ENCODE measurements around the gene DPP6.

DPP6 gene

DNA sequence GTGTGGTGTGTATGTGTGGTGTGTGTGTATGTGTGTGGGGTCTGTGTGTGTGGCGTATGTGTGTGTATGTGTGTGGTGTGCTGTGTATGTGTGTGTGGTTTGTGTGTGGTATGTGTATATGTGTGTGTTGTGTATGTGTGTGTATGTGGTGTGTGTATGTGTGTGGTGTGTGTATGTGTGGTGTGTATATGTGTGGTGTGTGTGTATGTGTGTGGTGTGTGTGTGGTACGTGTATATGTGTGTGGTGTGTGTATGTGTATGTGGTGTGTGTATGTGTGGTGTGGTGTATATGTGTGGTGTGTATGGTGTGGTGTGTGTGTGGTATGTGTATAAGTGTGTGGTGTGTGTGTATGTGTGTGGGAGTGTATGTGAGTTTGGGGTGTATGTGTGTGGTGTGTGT, 522.0 kb downstream of the DPP6 start:
- no peak for TF ChIP-seq MYC (IDR thresholded peaks at IDR 0.05; ENCODE audit: low read depth, low read length)
- TF ChIP-seq, protein P1, sequence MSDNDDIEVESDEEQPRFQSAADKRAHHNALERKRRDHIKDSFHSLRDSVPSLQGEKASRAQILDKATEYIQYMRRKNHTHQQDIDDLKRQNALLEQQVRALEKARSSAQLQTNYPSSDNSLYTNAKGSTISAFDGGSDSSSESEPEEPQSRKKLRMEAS (IDR thresholded peaks at IDR 0.05; ENCODE audit: low read depth, low read length), result no peak
- no peak for TF ChIP-seq POLR2A (IDR thresholded peaks at IDR 0.05; ENCODE audit: extremely low read depth, insufficient read length)
- TF ChIP-seq, protein P2, sequence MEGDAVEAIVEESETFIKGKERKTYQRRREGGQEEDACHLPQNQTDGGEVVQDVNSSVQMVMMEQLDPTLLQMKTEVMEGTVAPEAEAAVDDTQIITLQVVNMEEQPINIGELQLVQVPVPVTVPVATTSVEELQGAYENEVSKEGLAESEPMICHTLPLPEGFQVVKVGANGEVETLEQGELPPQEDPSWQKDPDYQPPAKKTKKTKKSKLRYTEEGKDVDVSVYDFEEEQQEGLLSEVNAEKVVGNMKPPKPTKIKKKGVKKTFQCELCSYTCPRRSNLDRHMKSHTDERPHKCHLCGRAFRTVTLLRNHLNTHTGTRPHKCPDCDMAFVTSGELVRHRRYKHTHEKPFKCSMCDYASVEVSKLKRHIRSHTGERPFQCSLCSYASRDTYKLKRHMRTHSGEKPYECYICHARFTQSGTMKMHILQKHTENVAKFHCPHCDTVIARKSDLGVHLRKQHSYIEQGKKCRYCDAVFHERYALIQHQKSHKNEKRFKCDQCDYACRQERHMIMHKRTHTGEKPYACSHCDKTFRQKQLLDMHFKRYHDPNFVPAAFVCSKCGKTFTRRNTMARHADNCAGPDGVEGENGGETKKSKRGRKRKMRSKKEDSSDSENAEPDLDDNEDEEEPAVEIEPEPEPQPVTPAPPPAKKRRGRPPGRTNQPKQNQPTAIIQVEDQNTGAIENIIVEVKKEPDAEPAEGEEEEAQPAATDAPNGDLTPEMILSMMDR (IDR thresholded peaks at IDR 0.05; ENCODE audit: low read depth, low read length), result no peak
- DNase-seq (ENCODE audit: low read depth), result no peak

DNA sequence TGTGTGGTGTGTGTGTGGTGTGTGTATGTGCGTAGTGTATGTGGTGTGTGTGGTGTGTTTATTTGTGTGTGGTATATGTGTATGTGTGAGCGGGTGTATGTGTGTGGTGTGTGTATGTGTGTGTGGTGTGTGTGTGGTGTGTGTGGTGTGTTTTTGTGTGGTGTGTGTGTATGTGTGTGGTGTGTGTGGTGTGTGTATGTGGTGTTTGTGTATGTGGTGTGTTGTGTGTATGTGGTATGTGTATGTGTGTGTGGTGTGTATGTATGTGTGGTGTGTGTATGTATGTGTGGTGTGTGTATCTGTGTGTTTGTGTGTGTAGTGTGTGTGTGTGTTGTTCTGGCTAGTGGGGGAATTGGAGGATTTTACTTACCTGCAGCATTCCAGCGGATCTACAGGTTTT, 523.3 kb downstream of the DPP6 start:
- no peak overlapping the region for H3K4me3 ChIP-seq (ENCODE audit: low read depth, low read length)
- TF ChIP-seq, protein P2 (IDR thresholded peaks at IDR 0.05; ENCODE audit: low read depth, low read length), result no peak
- no peak for TF ChIP-seq POLR2A (IDR thresholded peaks at IDR 0.05; ENCODE audit: extremely low read depth, insufficient read length)
- TF ChIP-seq, protein P1 (IDR thresholded peaks at IDR 0.05; ENCODE audit: low read depth, low read length), result no peak
- TF ChIP-seq MYC (IDR thresholded peaks at IDR 0.05; ENCODE audit: low read depth, low read length), result no peak
- no peak for DNase-seq (ENCODE audit: low read depth)

More for the DNA sequence above, 522.0 kb downstream of the DPP6 start:
- no peak overlapping the region for H3K4me3 ChIP-seq (ENCODE audit: low read depth, low read length)

DNA sequence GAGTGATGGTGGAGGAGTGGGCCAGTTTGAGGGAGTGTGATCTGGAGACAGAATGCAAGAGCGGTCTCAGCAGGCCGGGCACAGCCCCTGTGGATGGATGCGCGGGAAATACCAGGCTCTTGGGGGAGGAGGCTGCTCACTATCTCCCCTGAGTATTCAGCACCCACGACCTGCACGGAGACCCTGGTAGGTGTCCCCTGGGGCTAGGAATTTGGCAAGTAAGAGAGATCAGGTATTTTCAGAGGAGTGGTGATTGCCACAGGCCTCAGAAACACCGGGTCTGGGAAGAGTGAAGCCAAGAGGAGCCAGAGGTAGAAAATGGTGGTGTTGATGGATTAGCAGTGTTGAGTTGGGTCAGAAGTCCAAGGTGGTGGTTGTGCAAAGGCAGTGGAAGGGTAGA, 524.4 kb downstream of the DPP6 start:
- DNase-seq (ENCODE audit: low read depth), result no peak
- no peak overlapping the region for H3K4me3 ChIP-seq (ENCODE audit: low read depth, low read length)
- TF ChIP-seq MYC (IDR thresholded peaks at IDR 0.05; ENCODE audit: low read depth, low read length) (no peak), POLR2A (IDR thresholded peaks at IDR 0.05; ENCODE audit: extremely low read depth, insufficient read length) (no peak)
- TF ChIP-seq, protein P1 (IDR thresholded peaks at IDR 0.05; ENCODE audit: low read depth, low read length), result no peak
- TF ChIP-seq, protein P2 (IDR thresholded peaks at IDR 0.05; ENCODE audit: low read depth, low read length), result no peak

DNA sequence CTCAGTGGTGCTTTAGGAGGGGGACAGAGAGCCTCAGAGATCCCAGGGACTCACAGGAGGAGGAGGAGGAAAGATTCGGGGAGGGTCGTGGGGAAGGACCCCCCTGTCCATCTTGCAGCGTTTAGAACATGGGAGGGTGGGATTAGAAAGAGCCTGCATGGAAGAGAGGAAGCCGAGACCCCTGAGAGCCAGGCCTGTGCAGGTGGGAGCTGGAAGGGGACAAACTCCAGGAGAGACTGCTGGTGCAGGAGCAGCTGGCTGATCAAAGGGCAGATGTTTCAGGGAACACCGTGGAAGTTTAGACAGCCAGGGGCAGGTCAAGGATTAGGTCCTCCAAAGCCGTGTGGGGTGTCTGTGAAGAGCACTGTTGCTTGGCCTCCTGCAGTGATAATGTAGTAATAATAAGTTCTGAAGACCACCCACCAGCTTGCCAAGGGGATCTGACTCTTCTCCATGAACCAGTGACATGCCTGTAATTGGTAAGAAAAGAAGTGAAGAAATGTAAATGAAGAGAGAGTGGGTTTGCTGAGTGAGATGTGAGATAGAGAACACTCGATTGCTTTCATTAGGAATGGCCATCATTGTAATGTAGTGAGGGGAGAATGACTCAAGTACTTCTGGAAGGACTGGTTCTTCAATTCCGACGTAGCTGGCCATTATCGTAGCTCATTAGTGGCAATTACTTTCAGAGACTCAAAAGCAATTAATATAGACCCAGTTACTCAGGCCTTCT, 525.1 kb downstream of the DPP6 start:
- TF ChIP-seq MYC (IDR thresholded peaks at IDR 0.05; ENCODE audit: low read depth, low read length) (no peak), POLR2A (IDR thresholded peaks at IDR 0.05; ENCODE audit: extremely low read depth, insufficient read length) (no peak)
- TF ChIP-seq, protein P2 (IDR thresholded peaks at IDR 0.05; ENCODE audit: low read depth, low read length), result no peak
- TF ChIP-seq, protein P1 (IDR thresholded peaks at IDR 0.05; ENCODE audit: low read depth, low read length), result no peak
- no peak overlapping the region for H3K4me3 ChIP-seq (ENCODE audit: low read depth, low read length)
- DNase-seq (ENCODE audit: low read depth), result no peak

DNA sequence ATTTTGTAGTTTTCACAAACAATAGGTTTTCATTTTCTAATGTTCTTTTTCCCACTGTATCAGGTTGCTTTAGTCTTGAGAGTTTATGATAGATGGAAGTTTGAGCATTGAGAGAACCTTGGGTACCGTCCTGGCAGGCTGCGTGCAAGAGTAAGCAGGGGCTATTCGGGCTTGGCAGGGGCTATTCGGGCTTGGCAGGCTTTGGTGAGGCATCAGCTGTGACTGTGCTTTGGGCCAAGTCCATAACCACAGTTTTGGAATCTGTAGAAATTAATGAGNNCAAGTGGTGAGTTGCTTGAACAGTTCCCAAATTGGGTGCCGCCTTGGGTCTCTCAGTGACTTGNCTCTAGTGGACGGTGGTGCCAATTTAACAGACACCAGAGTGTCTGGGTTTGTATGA, 526.1 kb downstream of the DPP6 start:
- DNase-seq (ENCODE audit: low read depth), result no peak
- no peak for TF ChIP-seq POLR2A (IDR thresholded peaks at IDR 0.05; ENCODE audit: extremely low read depth, insufficient read length)
- TF ChIP-seq, protein P2 (IDR thresholded peaks at IDR 0.05; ENCODE audit: low read depth, low read length), result no peak
- TF ChIP-seq, protein P1 (IDR thresholded peaks at IDR 0.05; ENCODE audit: low read depth, low read length), result no peak
- no peak for TF ChIP-seq MYC (IDR thresholded peaks at IDR 0.05; ENCODE audit: low read depth, low read length)
- no peak overlapping the region for H3K4me3 ChIP-seq (ENCODE audit: low read depth, low read length)
